Body of pancreas (tissue), 4 donors: ENCODE measurements around the gene CRIM1. TPM values are rescaled to one million over a fixed set of nuclear protein-coding genes. Genes with fewer than 3 reads are reported as not detected.

ENCODE experiments used
- ATAC-seq: fragments of 150-250 bp; one replicate; pipeline ENCODE4 v1.9.1; 2016
- DNase-seq, 4 donors: peaks; one replicate each; pipeline ENCODE4 v3.0.0-alpha.2; 2019
- H3K27ac ChIP-seq, 4 donors: fragments of 200-600 bp; sonication (generic); 1 replicate in 3 of 4; 2 replicates in 1 of 4; pipeline versions ENCODE4 v1.5.1 to v1.6.1; 2016 to 2019; ENCODE audit warnings: mild to moderate bottlenecking in 1 of 4, mixed read lengths in 1 of 4, moderate library complexity in 1 of 4
- H3K27me3 ChIP-seq, 2 donors: fragments of 200-600 bp; sonication (generic); one replicate each; pipeline ENCODE4 v1.6.0; 2016; ENCODE audit warnings: mild to moderate bottlenecking in 1 of 2
- H3K36me3 ChIP-seq, 2 donors: fragments of 200-600 bp; sonication (generic); replicated peaks in 1 of 2; 2 replicates each; pipeline ENCODE4 v1.5.1; 2016; ENCODE audit warnings: low read depth in 2 of 2; ENCODE audit not compliant: insufficient read depth in 1 of 2
- H3K4me1 ChIP-seq: fragments of 200-600 bp; sonication (generic); one replicate; pipeline ENCODE4 v1.6.0; 2016
- H3K4me3 ChIP-seq, 2 donors: fragments of 200-600 bp; sonication (generic); 1 replicate in 1 of 2; 2 replicates in 1 of 2; pipeline ENCODE4 v1.5.1; 2016 to 2019
- H3K9me3 ChIP-seq, 3 donors: fragments of 200-600 bp; sonication (generic); 1 replicate in 2 of 3; 2 replicates in 1 of 3; pipeline ENCODE4 v1.5.1; 2016
- CTCF ChIP-seq, 7 experiments: fragments of 450-650 bp in 4 of 7; fragments of 200-600 bp in 3 of 7; sonication (generic) in 3 of 7; IDR thresholded peaks; one replicate each; pipeline ENCODE4 v1.5.1; 2016 to 2019; ENCODE audit warnings: antibody characterized with exemption in 7 of 7
- POLR2A ChIP-seq, 3 donors: fragments of 450-650 bp; IDR thresholded peaks; one replicate each; pipeline ENCODE4 v1.6.1; 2016; ENCODE audit warnings: antibody characterized with exemption in 3 of 3, mild to moderate bottlenecking in 2 of 3
- WGBS, 2 donors: methylation state at CpG; one replicate each; pipeline ENCODE4 v1.1.5; 2017; 5-methylcytosine and 5-hydroxymethylcytosine counted together
- intact Hi-C: fragments of 100-400 bp; cut with DNase I; formaldehyde crosslinking; loops from one replicate; pipeline ENCODE4 v1.15.1; 2023
- total RNA-seq, 2 donors: library from RNA; depleted of rRNA; stranded (reverse); fragments of >200 nt; gene quantifications; one replicate each; pipeline ENCODE4 v1.1.0, GENCODE V29; 2016

CRIM1 gene
- total RNA-seq, 2 donors from 2014 or later, result 41.5 to 64.6 TPM

GRCh38 chr2:36403675-36404230 is 48.2 kb downstream of the CRIM1 start:
- intact Hi-C loops, result no loop called here
- DNase-seq (no peak), ATAC-seq (peak; percentile 64)
- Histone ChIP-seq H3K4me3 (no peak overlapping the region), H3K9me3 (no peaks in the 10 kb centered on the region), H3K4me1 (peaks cover 14% of the 10 kb centered on the region), H3K27ac (peak overlapping the region in 1 of 4 donors; percentile 36), H3K27me3 (no peaks in the 10 kb centered on the region), H3K36me3 (no peaks in the 10 kb centered on the region)
- TF ChIP-seq POLR2A (IDR thresholded peaks at IDR 0.05) (no peak), CTCF (IDR thresholded peaks at IDR 0.05) (no peak)
- 27 to 32% methylated on average over 1 of the region's 1 CpG for WGBS, 2 donors

GRCh38 chr2:36404318-36404717 is 48.7 kb downstream of the CRIM1 start:
- WGBS, 2 donors, result 66 to 73% methylated on average over 3 of the region's 3 CpGs
- H3K27ac ChIP-seq, result peak overlapping the region in 1 of 4 donors; percentile 22
- ATAC-seq, result no peak

GRCh38 chr2:36404754-36405153 is 49.2 kb downstream of the CRIM1 start:
- intact Hi-C loops, result no loop called here
- peak overlapping the region in 1 of 4 donors; percentile 4 for H3K27ac ChIP-seq
- no peaks in the 10 kb centered on the region for H3K27me3 ChIP-seq
- ATAC-seq (no peak), DNase-seq (no peak)
- peaks cover 19% of the 10 kb centered on the region for H3K4me1 ChIP-seq
- H3K36me3 ChIP-seq, result no peaks in the 10 kb centered on the region
- H3K9me3 ChIP-seq, result no peaks in the 10 kb centered on the region
- no peak overlapping the region for H3K4me3 ChIP-seq
- 68 to 78% methylated on average over 5 of the region's 5 CpGs for WGBS, 2 donors
- TF ChIP-seq CTCF (IDR thresholded peaks at IDR 0.05), result no peak
- no peak for TF ChIP-seq POLR2A (IDR thresholded peaks at IDR 0.05)

More at GRCh38 chr2:36404318-36404717, 48.7 kb downstream of the CRIM1 start:
- no peaks in the 10 kb centered on the region for H3K27me3 ChIP-seq
- H3K9me3 ChIP-seq, result no peaks in the 10 kb centered on the region
- no peak for DNase-seq
- peaks cover 15% of the 10 kb centered on the region for H3K4me1 ChIP-seq
- intact Hi-C loops, result no loop called here
- H3K4me3 ChIP-seq, result no peak overlapping the region
- TF ChIP-seq CTCF (IDR thresholded peaks at IDR 0.05), result no peak
- TF ChIP-seq POLR2A (IDR thresholded peaks at IDR 0.05), result no peak
- no peaks in the 10 kb centered on the region for H3K36me3 ChIP-seq

DNA sequence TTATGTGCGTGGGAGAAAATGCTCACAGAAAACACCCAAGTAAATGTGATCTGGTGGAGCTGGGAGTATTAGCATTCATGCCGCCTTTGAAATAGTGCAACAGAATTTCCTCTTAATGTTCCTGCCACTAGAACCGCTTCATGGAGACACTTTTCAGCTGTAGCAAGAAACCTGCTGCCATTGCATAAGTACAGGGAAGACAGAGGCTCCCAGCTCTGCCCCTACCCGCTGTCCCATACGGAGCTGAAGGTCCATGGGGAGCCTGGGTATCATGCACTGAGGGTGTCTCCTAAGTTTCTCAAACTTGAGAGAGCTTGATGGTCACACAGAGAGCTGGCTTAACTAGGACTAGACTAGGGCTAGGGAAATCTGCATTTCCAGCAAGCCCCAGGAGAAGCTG is 49.6 kb downstream of the CRIM1 start:
- H3K9me3 ChIP-seq, result no peaks in the 10 kb centered on the region
- no peak for DNase-seq
- intact Hi-C loops, result no loop called here
- no peak overlapping the region for H3K4me3 ChIP-seq
- 82 to 91% methylated on average over 5 of the region's 5 CpGs for WGBS, 2 donors
- peaks cover 22% of the 10 kb centered on the region for H3K4me1 ChIP-seq
- no peak for ATAC-seq
- peak overlapping the region in 1 of 4 donors; percentile 4 for H3K27ac ChIP-seq
- no peak for TF ChIP-seq POLR2A (IDR thresholded peaks at IDR 0.05)
- TF ChIP-seq CTCF (IDR thresholded peaks at IDR 0.05), result no peak
- no peaks in the 10 kb centered on the region for H3K27me3 ChIP-seq
- no peaks in the 10 kb centered on the region for H3K36me3 ChIP-seq

DNA sequence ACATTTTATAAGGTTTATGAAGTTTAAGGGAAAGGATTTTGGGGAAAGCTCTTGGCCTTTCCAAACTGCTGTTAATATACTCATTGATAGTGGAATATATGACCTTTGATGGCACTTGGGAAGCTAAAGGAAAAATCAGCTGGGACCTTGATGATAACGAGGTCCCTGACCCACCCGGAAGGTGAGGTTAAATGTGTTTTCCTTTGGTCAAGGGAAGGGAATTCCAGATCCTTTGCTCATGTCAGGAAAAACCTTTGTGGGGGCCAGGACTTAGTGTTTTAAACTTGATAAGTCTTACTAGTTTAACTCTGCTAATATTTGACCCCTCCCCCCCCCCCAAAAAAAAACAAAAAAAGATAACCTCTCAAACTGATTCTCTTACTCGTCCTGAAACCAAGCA is 50.7 kb downstream of the CRIM1 start:
- no peaks in the 10 kb centered on the region for H3K9me3 ChIP-seq
- H3K27me3 ChIP-seq, result no peaks in the 10 kb centered on the region
- DNase-seq (no peak), ATAC-seq (no peak)
- peaks cover 22% of the 10 kb centered on the region for H3K4me1 ChIP-seq
- H3K36me3 ChIP-seq, result no peaks in the 10 kb centered on the region
- TF ChIP-seq CTCF (IDR thresholded peaks at IDR 0.05), result no peak
- TF ChIP-seq POLR2A (IDR thresholded peaks at IDR 0.05), result no peak
- intact Hi-C loops, result no loop called here
- peak overlapping the region in 1 of 4 donors; percentile 61 for H3K27ac ChIP-seq
- H3K4me3 ChIP-seq, result no peak overlapping the region
- 58 to 65% methylated on average over 3 of the region's 3 CpGs for WGBS, 2 donors
